Activated T-helper 17 cell treated with anti-CD3 and anti-CD28 coated beads, Interleukin-2, amount 50 U/mL, for 72 hours (primary cell): ENCODE measurements around the gene CASP8. TPM values are rescaled to one million over a fixed set of nuclear protein-coding genes. Genes with fewer than 3 reads are reported as not detected.
A peak's percentile ranks its signal among the peaks of the same experiment; 100 is the strongest.
"Not testable (repeated sequence)": the region's sequence is repeated elsewhere in the genome, so short reads cannot be mapped to it uniquely, and the experiment has no call there.

Source experiments
- ATAC-seq: fragments of 150-1000 bp; cut with Tn5 transposase; replicated peaks from 2 replicates; pipeline ENCODE4 v1.10.0; 2021; ENCODE audit warnings: mild to moderate bottlenecking, moderate library complexity
- H3K27ac Mint-ChIP-seq: one replicate; pipeline ENCODE4 v1.8.0; 2022; ENCODE audit warnings: mixed read lengths
- H3K27me3 Mint-ChIP-seq: one replicate; pipeline ENCODE4 v1.8.0; 2022; ENCODE audit warnings: mixed read lengths
- H3K36me3 Mint-ChIP-seq: one replicate; pipeline ENCODE4 v1.8.0; 2022; ENCODE audit warnings: low read depth, mild to moderate bottlenecking, mixed read lengths
- H3K4me1 Mint-ChIP-seq: one replicate; pipeline ENCODE4 v1.8.0; 2022; ENCODE audit warnings: mixed read lengths
- H3K4me3 Mint-ChIP-seq: one replicate; pipeline ENCODE4 v1.8.0; 2022; ENCODE audit warnings: mild to moderate bottlenecking, mixed read lengths
- H3K9me3 Mint-ChIP-seq: one replicate; pipeline ENCODE4 v1.8.0; 2022; ENCODE audit warnings: mixed read lengths
- total RNA-seq, 2 donors: library from RNA; stranded (reverse); gene quantifications; one replicate each; pipeline ENCODE4 v1.2.3, GENCODE V29; 2022

Gene CASP8
- total RNA-seq, 2 donors from 2014 or later, result 119 to 128 TPM

DNA sequence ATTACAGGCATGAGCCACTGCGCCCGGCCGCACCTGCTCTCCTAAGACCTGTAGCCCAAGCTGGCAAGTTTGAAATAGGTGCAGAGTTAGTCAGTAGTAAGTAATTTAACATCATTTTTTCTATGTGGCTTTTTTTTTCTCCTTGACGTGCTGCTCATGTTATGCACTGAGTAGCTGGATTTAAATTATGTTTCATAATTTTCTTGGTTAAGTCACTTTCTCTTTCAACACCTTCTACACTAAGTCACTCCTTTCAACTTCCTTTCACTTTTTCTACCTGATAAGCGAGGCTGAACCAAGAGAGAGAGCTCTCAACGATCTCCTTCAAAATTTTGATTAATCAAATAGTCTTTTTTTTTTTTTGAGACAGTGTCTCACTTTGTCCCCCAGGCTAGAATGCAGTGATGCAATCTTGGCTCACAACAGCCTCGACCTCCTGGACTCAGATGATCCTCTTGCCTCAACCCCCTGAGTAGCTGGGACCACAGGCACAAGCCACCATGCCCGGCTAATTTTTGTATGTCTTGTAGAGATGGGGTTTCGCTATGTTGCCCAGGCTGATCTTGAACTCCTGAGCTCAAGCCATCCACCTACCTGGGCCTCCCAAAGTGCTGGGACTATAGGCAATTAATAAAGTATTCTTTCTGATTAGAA lies 13.1 kb downstream of the CASP8 start:
- Mint-ChIP-seq H3K4me1 (peaks cover 33% of the 10 kb centered on the region), H3K27ac (no peak overlapping the region), H3K4me3 (peak overlapping the region; percentile 45), H3K9me3 (no peaks in the 10 kb centered on the region), H3K36me3 (peaks cover 100% of the 10 kb centered on the region), H3K27me3 (no peaks in the 10 kb centered on the region)
- ATAC-seq, result peak; percentile 55

DNA sequence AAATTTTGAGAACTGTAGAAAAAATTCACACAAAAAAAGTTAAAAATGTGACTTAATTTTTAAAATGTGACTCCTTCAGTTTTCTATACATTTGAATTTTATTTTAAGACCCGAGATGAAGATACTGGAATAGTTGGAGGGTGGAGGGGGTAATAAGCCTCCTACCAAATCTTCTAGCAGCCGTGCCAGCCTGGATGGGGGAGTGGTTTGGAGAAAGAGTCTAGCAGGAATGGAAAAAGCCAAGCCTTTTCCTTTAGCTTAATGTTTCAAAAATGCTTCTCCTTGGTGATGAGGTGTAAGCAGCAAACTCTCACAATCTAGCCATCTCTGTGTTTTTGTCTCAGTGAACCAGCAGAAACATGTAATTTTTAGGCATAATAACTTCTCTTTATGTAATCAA lies 14.7 kb downstream of the CASP8 start:
- H3K27me3 Mint-ChIP-seq, result no peaks in the 10 kb centered on the region
- no peaks in the 10 kb centered on the region for H3K9me3 Mint-ChIP-seq
- peaks cover 34% of the 10 kb centered on the region for H3K4me1 Mint-ChIP-seq
- no peak overlapping the region for H3K27ac Mint-ChIP-seq
- no peak overlapping the region for H3K4me3 Mint-ChIP-seq
- no peak for ATAC-seq
- H3K36me3 Mint-ChIP-seq, result peaks cover 100% of the 10 kb centered on the region

DNA sequence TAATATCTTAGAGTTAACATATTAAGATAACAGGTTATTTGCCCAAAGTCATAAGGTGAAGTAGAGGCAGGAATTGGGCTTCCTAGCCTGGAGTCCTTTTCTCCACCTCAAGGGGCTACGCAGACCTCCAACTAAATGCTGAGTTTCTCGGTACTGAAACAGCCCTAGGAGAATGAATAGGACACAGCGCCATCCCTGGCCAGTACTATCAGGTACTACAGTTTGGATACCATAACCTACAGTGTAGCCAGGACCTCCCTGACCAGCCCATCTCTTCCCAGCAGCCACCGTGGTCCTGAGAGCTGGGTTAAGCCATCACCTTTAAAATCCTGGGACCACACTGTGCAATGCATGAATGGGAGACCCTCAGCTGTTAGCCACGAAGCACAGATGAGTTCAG lies 15.7 kb downstream of the CASP8 start:
- H3K4me1 Mint-ChIP-seq, result peaks cover 37% of the 10 kb centered on the region
- no peaks in the 10 kb centered on the region for H3K9me3 Mint-ChIP-seq
- ATAC-seq, result no peak
- H3K27ac Mint-ChIP-seq, result peak overlapping the region; percentile 70
- peaks cover 100% of the 10 kb centered on the region for H3K36me3 Mint-ChIP-seq
- no peaks in the 10 kb centered on the region for H3K27me3 Mint-ChIP-seq
- no peak overlapping the region for H3K4me3 Mint-ChIP-seq

DNA sequence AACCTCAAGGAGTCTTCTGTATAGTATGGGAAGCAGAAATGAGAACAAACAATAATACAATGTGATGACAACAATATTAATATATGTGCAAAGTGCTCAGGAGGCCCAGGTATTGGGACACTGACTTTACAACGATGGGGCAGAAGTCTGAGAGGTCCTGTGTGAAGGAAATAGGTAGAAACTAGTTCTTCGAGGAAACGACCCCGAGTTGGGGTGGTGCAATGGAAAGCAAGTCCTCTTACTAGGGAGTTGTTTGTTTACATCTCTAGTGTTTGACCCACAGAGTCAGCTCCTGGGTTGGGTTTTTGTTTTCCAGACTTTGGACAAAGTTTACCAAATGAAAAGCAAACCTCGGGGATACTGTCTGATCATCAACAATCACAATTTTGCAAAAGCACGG lies 16.2 kb downstream of the CASP8 start:
- no peaks in the 10 kb centered on the region for H3K9me3 Mint-ChIP-seq
- peaks cover 32% of the 10 kb centered on the region for H3K4me1 Mint-ChIP-seq
- H3K27ac Mint-ChIP-seq, result peak overlapping the region; percentile 70
- no peaks in the 10 kb centered on the region for H3K27me3 Mint-ChIP-seq
- no peak overlapping the region for H3K4me3 Mint-ChIP-seq
- peaks cover 100% of the 10 kb centered on the region for H3K36me3 Mint-ChIP-seq
- no peak for ATAC-seq

DNA sequence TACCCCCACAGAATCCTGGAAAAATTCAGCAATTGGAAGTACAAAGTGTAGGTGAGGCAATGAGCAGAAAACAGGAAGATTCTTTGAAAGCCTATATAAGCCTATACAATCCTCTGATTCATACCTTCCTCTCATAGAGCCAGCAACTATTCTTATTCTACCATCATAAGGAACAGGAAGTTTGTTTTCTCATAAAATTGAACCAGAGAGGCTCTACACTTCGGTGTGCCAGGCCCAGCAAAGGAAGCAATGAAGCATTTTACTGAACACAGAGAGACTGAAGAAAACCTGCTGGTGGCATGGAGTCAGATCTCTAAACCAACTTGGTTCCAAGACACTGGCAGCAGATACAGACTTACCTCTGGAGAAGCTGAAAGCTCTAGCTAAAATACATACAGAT lies 18.7 kb downstream of the CASP8 start:
- Mint-ChIP-seq H3K9me3 (no peaks in the 10 kb centered on the region), H3K4me1 (peaks cover 20% of the 10 kb centered on the region), H3K27ac (peak overlapping the region; percentile 36), H3K4me3 (no peak overlapping the region), H3K27me3 (no peaks in the 10 kb centered on the region), H3K36me3 (peaks cover 75% of the 10 kb centered on the region)
- peak; percentile 49 for ATAC-seq

DNA sequence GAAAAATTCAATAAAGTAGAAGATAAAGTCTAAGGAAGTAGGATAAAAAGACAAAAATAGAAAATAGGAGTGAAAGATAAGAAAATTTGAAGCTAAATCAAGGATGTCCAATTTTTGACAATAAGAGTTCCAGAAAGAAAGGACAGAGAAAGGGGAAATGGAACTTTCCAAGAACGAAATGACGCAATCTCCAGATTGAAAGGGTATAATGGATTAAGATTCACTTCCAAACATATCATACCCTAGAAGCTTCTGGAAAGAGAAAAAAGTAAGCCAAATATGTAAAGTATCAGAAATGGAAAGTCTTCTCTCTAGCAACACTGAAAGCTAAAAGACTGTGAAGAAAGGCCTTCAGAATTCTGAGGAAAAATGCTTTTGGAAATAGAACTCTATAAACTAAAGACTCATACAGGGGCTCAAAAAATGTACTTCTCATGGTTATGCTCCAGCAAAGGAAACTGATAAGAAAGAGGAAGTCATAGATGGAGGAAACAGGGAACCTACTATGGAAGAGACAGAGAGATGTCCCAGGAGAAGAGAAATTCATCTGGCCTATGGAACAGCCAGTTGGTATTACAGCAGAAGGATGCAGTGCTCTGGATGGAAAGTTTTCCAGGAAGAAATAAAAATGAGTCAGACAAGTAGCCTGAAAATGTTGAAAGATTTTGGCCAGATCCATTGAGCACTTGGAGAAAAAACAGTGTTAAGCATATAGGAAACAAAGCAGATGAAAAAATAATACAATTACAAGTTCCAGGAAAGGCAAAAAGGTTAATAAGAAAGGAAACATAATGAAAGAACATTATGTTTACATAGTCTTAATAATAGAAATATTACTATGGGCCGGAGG lies 20.1 kb downstream of the CASP8 start:
- ATAC-seq, result no peak
- Mint-ChIP-seq H3K4me3 (no peak overlapping the region), H3K27me3 (no peaks in the 10 kb centered on the region), H3K9me3 (no peaks in the 10 kb centered on the region), H3K36me3 (peaks cover 71% of the 10 kb centered on the region), H3K27ac (peak overlapping the region; percentile 66), H3K4me1 (peaks cover 20% of the 10 kb centered on the region)

DNA sequence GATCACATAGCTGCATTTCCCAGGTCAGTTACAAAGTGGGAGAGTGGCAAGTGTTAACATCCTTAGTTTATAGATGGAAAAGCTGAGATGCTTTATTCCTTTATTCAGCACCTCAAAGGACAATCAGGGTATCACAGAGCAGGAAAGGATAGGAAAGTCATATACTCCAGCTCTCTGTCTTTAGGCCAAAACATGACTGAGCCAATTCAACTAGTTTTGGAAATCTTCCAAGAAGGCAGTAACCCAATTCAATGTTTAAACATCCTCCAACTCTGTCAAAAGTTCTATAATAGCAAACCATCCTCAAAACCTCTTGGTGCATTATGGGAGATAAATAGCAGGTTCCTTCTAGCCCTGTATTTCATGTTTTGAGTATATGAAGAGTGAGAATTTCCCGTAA lies 25.2 kb downstream of the CASP8 start:
- Mint-ChIP-seq H3K4me1 (peaks cover 4% of the 10 kb centered on the region), H3K36me3 (peaks cover 71% of the 10 kb centered on the region), H3K4me3 (no peak overlapping the region), H3K27ac (no peak overlapping the region), H3K9me3 (peaks cover 5% of the 10 kb centered on the region), H3K27me3 (no peaks in the 10 kb centered on the region)
- ATAC-seq, result no peak

DNA sequence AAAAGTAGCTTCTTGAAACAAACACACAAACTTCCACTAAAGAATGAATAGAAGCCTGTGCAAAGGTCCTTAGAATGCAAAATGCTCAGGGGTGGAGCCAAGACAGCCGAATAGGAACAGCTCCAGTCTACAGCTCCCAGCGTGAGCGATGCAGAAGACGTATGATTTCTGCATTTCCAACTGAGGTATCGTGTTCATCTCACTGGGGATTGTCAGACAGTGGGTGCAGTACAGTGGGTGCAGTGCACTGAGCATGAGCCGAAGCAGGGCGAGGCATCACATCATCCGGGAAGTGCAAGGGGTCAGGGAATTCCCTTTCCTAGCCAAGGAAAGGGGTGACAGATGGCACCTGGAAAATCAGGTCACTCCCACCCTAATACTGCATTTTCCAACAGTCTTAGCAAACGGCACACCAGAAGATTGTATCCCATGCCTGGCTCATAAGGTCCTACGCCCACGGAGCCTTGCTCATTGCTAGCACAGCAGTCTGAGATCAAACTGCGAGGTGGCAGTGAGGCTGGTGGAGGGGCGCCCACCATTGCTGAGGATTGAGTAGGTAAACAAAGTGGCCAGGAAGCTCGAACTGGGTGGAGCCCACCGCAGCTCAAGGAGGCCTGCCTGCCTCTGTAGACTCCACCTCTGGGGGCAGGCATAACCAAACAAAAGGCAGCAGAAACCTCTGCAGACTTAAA lies 30.3 kb downstream of the CASP8 start:
- Mint-ChIP-seq H3K36me3 (peaks cover 58% of the 10 kb centered on the region), H3K9me3 (peaks cover 15% of the 10 kb centered on the region)
- not testable (repeated sequence) for H3K27ac Mint-ChIP-seq, ATAC-seq, H3K4me3 Mint-ChIP-seq, H3K4me1 Mint-ChIP-seq, H3K27me3 Mint-ChIP-seq

DNA sequence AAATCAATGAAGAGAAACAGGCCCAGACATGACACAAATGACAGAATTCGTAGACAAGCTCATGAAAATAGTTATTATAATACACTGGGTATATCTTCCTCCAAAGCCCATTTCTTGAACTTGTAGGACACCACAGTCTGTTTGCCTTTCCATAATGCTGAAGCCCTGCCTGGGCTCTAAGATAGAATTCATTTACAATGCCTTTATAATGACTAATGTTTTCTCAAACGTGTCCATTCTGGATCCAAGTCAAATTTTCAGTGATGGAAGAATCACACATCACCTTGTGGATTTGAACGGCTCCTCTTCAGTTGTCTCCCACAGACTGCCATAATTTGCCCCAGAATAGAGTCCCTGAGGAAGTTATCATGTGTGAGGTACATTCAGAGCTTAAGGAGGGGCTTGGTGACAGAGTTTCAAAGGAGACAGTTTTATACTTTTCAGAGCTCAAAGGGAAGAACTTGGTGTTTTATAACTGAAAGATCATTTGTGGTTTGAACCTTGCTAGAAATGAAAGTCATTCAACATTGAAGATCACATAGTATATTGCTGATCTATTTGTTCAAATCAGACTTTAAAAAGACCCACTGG lies 38.2 kb downstream of the CASP8 start:
- H3K4me3 Mint-ChIP-seq, result no peak overlapping the region
- H3K27ac Mint-ChIP-seq, result no peak overlapping the region
- no peaks in the 10 kb centered on the region for H3K27me3 Mint-ChIP-seq
- no peak for ATAC-seq
- H3K36me3 Mint-ChIP-seq, result peaks cover 30% of the 10 kb centered on the region
- H3K4me1 Mint-ChIP-seq, result peaks cover 5% of the 10 kb centered on the region
- peaks cover 30% of the 10 kb centered on the region for H3K9me3 Mint-ChIP-seq

DNA sequence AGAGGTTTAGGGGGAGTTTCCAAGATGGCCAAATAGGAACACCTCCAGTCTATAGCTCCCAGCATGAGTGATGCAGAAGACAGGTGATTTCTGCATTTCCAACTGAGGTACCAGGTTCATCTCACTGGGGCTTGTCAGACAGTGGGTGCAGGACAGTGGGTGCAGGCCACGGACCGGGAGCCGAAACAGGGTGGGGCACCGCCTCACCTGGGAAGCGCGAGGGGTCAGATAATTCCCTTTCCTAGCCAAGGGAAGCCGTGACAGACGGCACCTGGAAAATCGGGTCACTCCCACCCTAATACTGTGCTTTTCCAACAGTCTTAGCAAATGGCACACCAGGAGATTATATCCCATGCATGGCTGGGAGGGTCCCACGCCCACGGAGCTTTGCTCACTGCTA lies 39.6 kb downstream of the CASP8 start:
- not testable (repeated sequence) for H3K4me3 Mint-ChIP-seq, H3K27me3 Mint-ChIP-seq
- H3K36me3 Mint-ChIP-seq, result peaks cover 33% of the 10 kb centered on the region

DNA sequence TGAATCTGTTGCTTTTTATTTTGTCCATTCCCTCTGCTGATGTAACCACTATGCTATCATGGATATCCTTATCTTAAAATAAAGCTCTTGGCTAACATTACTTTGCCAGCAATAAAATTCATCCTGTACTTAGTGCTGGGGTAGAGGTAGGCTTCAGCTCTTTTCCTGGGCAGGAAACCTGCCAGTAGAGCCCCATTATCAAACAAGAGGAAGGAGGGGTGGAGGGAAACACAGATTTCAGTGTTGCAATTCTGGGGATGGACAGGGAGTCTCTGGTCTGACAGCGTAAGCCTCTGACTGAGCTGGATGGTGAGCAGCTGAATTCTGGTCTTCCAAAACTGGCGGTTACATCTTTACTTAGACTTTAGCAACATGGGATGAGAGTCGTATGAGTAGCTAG lies 47.5 kb downstream of the CASP8 start:
- ATAC-seq, result no peak
- Mint-ChIP-seq H3K9me3 (peaks cover 26% of the 10 kb centered on the region), H3K4me3 (no peak overlapping the region), H3K27me3 (no peaks in the 10 kb centered on the region), H3K4me1 (peaks cover 5% of the 10 kb centered on the region), H3K36me3 (peaks cover 49% of the 10 kb centered on the region), H3K27ac (no peak overlapping the region)

More for the DNA sequence above, 39.6 kb downstream of the CASP8 start:
- not testable (repeated sequence) for ATAC-seq, H3K4me1 Mint-ChIP-seq, H3K27ac Mint-ChIP-seq
- H3K9me3 Mint-ChIP-seq, result peaks cover 30% of the 10 kb centered on the region

DNA sequence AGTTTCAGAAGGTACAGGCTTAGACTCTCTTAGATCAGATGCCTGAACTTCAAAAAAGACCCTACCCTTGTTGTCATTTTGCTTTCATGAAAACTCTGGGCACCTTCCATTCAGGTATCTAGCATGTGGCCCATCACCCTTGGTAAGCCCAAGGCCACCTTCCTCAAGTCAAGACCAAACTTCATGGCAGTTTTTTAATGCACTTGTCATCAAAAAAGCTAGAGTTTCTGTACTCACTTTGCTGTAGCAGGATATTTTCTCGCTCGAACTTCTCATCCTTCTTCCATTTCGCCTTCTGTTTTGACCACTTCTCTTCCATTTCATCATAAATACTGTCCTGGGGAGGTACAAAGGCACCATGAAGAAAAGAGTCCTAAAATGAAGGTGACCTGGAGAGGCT lies 48.6 kb downstream of the CASP8 start:
- no peaks in the 10 kb centered on the region for H3K27me3 Mint-ChIP-seq
- peaks cover 5% of the 10 kb centered on the region for H3K4me1 Mint-ChIP-seq
- H3K4me3 Mint-ChIP-seq, result no peak overlapping the region
- peaks cover 32% of the 10 kb centered on the region for H3K9me3 Mint-ChIP-seq
- H3K36me3 Mint-ChIP-seq, result peaks cover 46% of the 10 kb centered on the region
- ATAC-seq, result no peak
- H3K27ac Mint-ChIP-seq, result no peak overlapping the region

DNA sequence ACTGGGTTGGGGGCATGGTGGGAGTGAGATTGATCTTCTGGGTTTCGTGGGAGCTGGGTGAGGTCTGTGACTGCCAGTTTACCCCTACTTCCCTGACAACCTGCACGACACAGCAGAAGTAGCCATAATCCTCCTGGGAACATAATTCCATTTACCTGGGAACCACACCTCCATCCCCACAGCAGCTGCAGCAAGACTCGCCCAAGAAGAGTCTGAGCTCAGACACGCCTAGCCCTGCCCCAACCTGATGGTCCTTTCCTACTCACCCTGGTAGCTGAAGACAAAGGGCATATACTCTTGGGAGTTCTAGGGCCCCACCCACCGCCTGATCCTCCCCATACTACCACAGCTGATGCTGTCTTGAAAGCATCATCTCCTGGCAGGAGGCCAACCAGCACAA lies 53.0 kb downstream of the CASP8 start:
- Mint-ChIP-seq H3K36me3 (peaks cover 26% of the 10 kb centered on the region), H3K27ac (no peak overlapping the region), H3K9me3 (peaks cover 31% of the 10 kb centered on the region), H3K27me3 (no peaks in the 10 kb centered on the region), H3K4me3 (no peak overlapping the region), H3K4me1 (peaks cover 5% of the 10 kb centered on the region)
- ATAC-seq, result no peak

DNA sequence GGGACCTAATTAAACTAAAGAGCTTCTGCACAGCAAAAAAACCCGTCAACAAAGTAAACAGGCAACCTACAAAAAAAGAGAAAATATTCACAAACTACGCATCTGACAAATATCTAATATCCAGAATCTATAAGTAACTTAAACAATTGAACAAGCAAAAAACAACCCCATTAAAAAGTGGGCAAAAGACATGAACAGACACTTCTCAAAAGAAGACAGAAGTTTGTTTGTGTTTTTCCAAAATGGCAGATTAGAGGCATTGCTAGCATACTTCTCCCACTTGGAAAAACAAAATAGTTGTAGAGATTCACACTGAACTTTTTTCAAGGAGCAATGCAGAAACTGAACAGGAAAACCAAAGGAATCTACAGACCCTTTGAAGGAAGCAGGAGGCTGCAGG lies 59.2 kb downstream of the CASP8 start:
- peaks cover 17% of the 10 kb centered on the region for H3K36me3 Mint-ChIP-seq
- no peak for ATAC-seq
- no peaks in the 10 kb centered on the region for H3K4me1 Mint-ChIP-seq
- no peak overlapping the region for H3K4me3 Mint-ChIP-seq
- no peaks in the 10 kb centered on the region for H3K27me3 Mint-ChIP-seq
- no peak overlapping the region for H3K27ac Mint-ChIP-seq
- H3K9me3 Mint-ChIP-seq, result peaks cover 16% of the 10 kb centered on the region
